ENCODE results near the gene RIPK1. TPM values are rescaled to one million over a fixed set of nuclear protein-coding genes. Genes with fewer than 3 reads are reported as not detected.

RIPK1 gene
- 10.6 and 16.9 TPM in 2 replicates for total RNA-seq

GRCh38 chr6:3068329-3069214 is at the start of gene RIPK1:
TSS of gene RIPK1 (plus strand) at chr6:3068494. CDS start at chr6:3076824, 8,330 bp downstream.

DNA sequence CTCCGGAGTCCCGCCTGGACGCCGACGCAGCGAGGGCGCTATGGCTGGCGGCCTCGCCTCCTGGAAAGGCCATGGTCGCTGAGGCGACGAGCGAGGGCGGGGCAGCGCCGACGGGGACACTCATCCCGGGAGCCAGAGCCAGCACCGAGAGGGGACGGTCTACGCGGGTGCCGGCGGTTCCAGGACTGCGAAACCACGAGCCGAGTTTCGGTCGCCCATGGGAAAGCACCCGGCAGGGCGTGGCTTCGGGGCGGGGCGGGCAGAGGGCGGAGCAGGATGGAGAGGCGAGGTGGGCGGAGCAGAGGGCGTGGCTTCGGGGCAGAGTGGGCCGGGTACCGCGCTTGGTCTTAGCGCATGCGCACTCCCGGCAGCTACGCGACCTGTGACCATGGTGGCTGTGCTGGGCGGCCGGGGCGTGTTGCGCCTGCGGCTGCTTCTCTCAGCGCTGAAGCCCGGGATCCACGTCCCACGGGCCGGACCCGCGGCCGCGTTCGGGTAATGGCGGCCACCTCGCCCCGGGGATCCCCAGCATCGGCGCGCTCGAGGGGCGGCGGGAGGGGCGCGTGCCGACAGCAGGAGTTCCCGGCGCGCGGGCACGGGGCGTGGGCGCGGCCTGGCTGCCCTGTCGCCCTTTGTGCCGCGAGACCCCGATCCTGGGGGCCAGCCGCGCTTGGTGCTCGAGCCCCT is 50.2 kb downstream of the RIPK1 start, which contains the start of gene BPHL:
TSS of gene BPHL (plus strand) at position 359 of the 687 bp plus-strand sequence. CDS start at position 389, 30 bp downstream.

GRCh38 chr6:3157131-3157933 is 89.0 kb downstream of the RIPK1 start, which contains the start of gene TUBB2A:
TSS of gene TUBB2A (minus strand) at chr6:3157544. CDS start at chr6:3157463, 81 bp downstream.

Other genes starting within 250 kb of the RIPK1 start
- gene SERPINB1, start 226.6 kb upstream of the RIPK1 start, total RNA-seq, result 11.4 and 17.3 TPM in 2 replicates
- gene SERPINB9, start 165.2 kb upstream of the RIPK1 start, total RNA-seq, result 3.8 and 21.1 TPM in 2 replicates
- gene SERPINB6, start 96.9 kb upstream of the RIPK1 start, total RNA-seq, result 97.1 and 107 TPM in 2 replicates
- 28.8 and 37.3 TPM in 2 replicates for gene NQO2, start 68.6 kb upstream of the RIPK1 start, total RNA-seq
- 9.0 and 15.8 TPM in 2 replicates for gene BPHL, start 50.2 kb downstream of the RIPK1 start, total RNA-seq
- 44.6 and 148 TPM in 2 replicates for gene TUBB2A, start 89.0 kb downstream of the RIPK1 start, total RNA-seq
- gene TUBB2B, start 159.2 kb downstream of the RIPK1 start, total RNA-seq, result 2.4 and 3.5 TPM in 2 replicates
- gene PSMG4, start 190.5 kb downstream of the RIPK1 start, total RNA-seq, result 5.2 and 22.5 TPM in 2 replicates